ENCODE measurements around the gene ILF3. TPM values are rescaled to one million over a fixed set of nuclear protein-coding genes. Genes with fewer than 3 reads are reported as not detected.

Gene ILF3
- total and polyA plus RNA-seq, 2 donors from 2014 or later: 58.3 to 206 TPM

- FAIRE-seq (no peak), DNase-seq (peak in 2 of 5 donors; percentile 10 to 36)
- Histone ChIP-seq H3K4me3 (ENCODE audit: low read length in 3 of 3) (no peak overlapping the region), H3K27me3 (ENCODE audit: control insufficient read depth, insufficient read depth, low read length) (no peaks in the 10 kb centered on the region), H3K4me1 (ENCODE audit: control insufficient read depth in 2 of 3, insufficient read depth in 2 of 3, low read depth in 1 of 3, low read length in 3 of 3) (peaks cover 5 to 16% (median 9%) of the 10 kb centered on the region in 3 donors), H3K9me3 (ENCODE audit: control insufficient read depth in 2 of 3, insufficient read depth in 1 of 3, low read length in 3 of 3) (no peaks in the 10 kb centered on the region), H3K27ac (ENCODE audit: low read depth in 2 of 2, low read length in 2 of 2) (no peak overlapping the region), H3K36me3 (ENCODE audit: control insufficient read depth in 2 of 3, insufficient read depth in 3 of 3, low read length in 3 of 3) (no peaks in the 10 kb centered on the region), H3K9ac (ENCODE audit: low read length in 3 of 3) (no peak overlapping the region)
- no peak for TF ChIP-seq CTCF (IDR thresholded peaks at IDR 0.05; ENCODE audit: borderline replicate concordance, extremely low read depth, insufficient read depth)
- intact Hi-C loops (cut with DNase I): no loop called here
Measured at GRCh38 chr19:10651851-10652250, 2.3 kb upstream of the ILF3 start.

GRCh38 chr19:10653482-10653731, 739 bp upstream of the ILF3 start:
- Histone ChIP-seq H3K4me3 (ENCODE audit: low read length in 3 of 3) (peak overlapping the region; percentile 98), H3K4me1 (ENCODE audit: control insufficient read depth in 2 of 3, insufficient read depth in 2 of 3, low read depth in 1 of 3, low read length in 3 of 3) (peaks cover 5 to 19% (median 9%) of the 10 kb centered on the region in 3 donors), H3K27me3 (ENCODE audit: control insufficient read depth, insufficient read depth, low read length) (no peaks in the 10 kb centered on the region), H3K9me3 (ENCODE audit: control insufficient read depth in 2 of 3, insufficient read depth in 1 of 3, low read length in 3 of 3) (no peaks in the 10 kb centered on the region), H3K9ac (ENCODE audit: low read length in 3 of 3) (peak overlapping the region; percentile 96 to 100 (median 100)), H3K27ac (ENCODE audit: low read depth in 2 of 2, low read length in 2 of 2) (peak overlapping the region; percentile 96 to 99), H3K36me3 (ENCODE audit: control insufficient read depth in 2 of 3, insufficient read depth in 3 of 3, low read length in 3 of 3) (no peaks in the 10 kb centered on the region)
- TF ChIP-seq CTCF (IDR thresholded peaks at IDR 0.05; ENCODE audit: borderline replicate concordance, extremely low read depth, insufficient read depth): no peak
- no peak for DNase-seq
- no peak for FAIRE-seq
- intact Hi-C loops (cut with DNase I): no loop called here

GRCh38 chr19:10654610-10655456, 687 bp downstream of the ILF3 start:
- no peak for TF ChIP-seq CTCF (IDR thresholded peaks at IDR 0.05; ENCODE audit: borderline replicate concordance, extremely low read depth, insufficient read depth)
- Histone ChIP-seq H3K4me1 (ENCODE audit: control insufficient read depth in 2 of 3, insufficient read depth in 2 of 3, low read depth in 1 of 3, low read length in 3 of 3) (peaks cover 5 to 19% (median 9%) of the 10 kb centered on the region in 3 donors), H3K27ac (ENCODE audit: low read depth in 2 of 2, low read length in 2 of 2) (peak overlapping the region; percentile 96), H3K4me3 (ENCODE audit: low read length in 3 of 3) (peak overlapping the region; percentile 64 to 98 (median 83)), H3K9ac (ENCODE audit: low read length in 3 of 3) (peak overlapping the region; percentile 51 to 77 (median 56)), H3K9me3 (ENCODE audit: control insufficient read depth in 2 of 3, insufficient read depth in 1 of 3, low read length in 3 of 3) (no peaks in the 10 kb centered on the region), H3K27me3 (ENCODE audit: control insufficient read depth, insufficient read depth, low read length) (no peaks in the 10 kb centered on the region), H3K36me3 (ENCODE audit: control insufficient read depth in 2 of 3, insufficient read depth in 3 of 3, low read length in 3 of 3) (no peaks in the 10 kb centered on the region)
- DNase-seq (peak; percentile 80 to 93 (median 89)), FAIRE-seq (no peak)
- intact Hi-C loops (cut with DNase I): no loop called here
